H9 (cell line): ENCODE measurements around the gene TRIM44. TPM values are rescaled to one million over a fixed set of nuclear protein-coding genes. Genes with fewer than 3 reads are reported as not detected.

Source experiments
- DNase-seq: peaks from one replicate; pipeline ENCODE4 v3.0.0-alpha.2; 2017
- H2AFZ ChIP-seq: one replicate; pipeline ENCODE4 v1.6.1; 2013; ENCODE audit warnings: mild to moderate bottlenecking, low read length, control low read depth, moderate library complexity
- H2AK5ac ChIP-seq: 2 replicates; pipeline ENCODE4 v1.6.1; 2013; ENCODE audit warnings: low read length, control low read depth, mixed read lengths; ENCODE audit not compliant: insufficient read length
- H2BK120ac ChIP-seq: one replicate; pipeline ENCODE4 v1.6.1; 2013; ENCODE audit warnings: low read depth, mild to moderate bottlenecking, low read length, control low read depth, inconsistent platforms; ENCODE audit not compliant: poor library complexity, severe bottlenecking
- H2BK12ac ChIP-seq: 2 replicates; pipeline ENCODE4 v1.6.1; 2013; ENCODE audit warnings: low read length, control low read depth, mixed read lengths, low read depth; ENCODE audit not compliant: insufficient read length
- H2BK15ac ChIP-seq: 2 replicates; pipeline ENCODE4 v1.6.1; 2013; ENCODE audit warnings: low read depth, low read length, control low read depth
- H2BK20ac ChIP-seq: one replicate; pipeline ENCODE4 v1.6.1; 2013; ENCODE audit warnings: low read depth, mild to moderate bottlenecking, low read length, control low read depth, inconsistent platforms; ENCODE audit not compliant: poor library complexity, severe bottlenecking
- H2BK5ac ChIP-seq: 2 replicates; pipeline ENCODE4 v1.6.1; 2013; ENCODE audit warnings: low read length, control low read depth, mixed read lengths; ENCODE audit not compliant: insufficient read length
- H3K14ac ChIP-seq: 2 replicates; pipeline ENCODE4 v1.6.1; 2013; ENCODE audit warnings: low read length, control low read depth; ENCODE audit not compliant: insufficient read depth
- H3K18ac ChIP-seq: 2 replicates; pipeline ENCODE4 v1.6.1; 2013; ENCODE audit warnings: low read depth, mild to moderate bottlenecking, mixed read lengths, low read length, control low read depth; ENCODE audit not compliant: insufficient read length
- H3K23ac ChIP-seq: 2 replicates; pipeline ENCODE4 v1.6.1; 2013; ENCODE audit warnings: low read length, control low read depth, mixed read lengths, low read depth; ENCODE audit not compliant: insufficient read length
- H3K23me2 ChIP-seq: 2 replicates; pipeline ENCODE4 v1.6.1; 2013; ENCODE audit warnings: low read depth, mild to moderate bottlenecking, mixed read lengths, low read length, control low read depth; ENCODE audit not compliant: insufficient read length, poor library complexity, severe bottlenecking
- H3K27ac ChIP-seq: 2 replicates; pipeline ENCODE4 v1.5.1; 2013; ENCODE audit warnings: low read length, control low read depth, mixed read lengths, low read depth; ENCODE audit not compliant: insufficient read length
- H3K27me3 ChIP-seq: 2 replicates; pipeline ENCODE4 v1.6.1; 2013; ENCODE audit warnings: low read length, control low read depth, inconsistent platforms; ENCODE audit not compliant: insufficient read depth
- H3K4ac ChIP-seq: 2 replicates; pipeline ENCODE4 v1.6.1; 2013; ENCODE audit warnings: low read depth, mild to moderate bottlenecking, control low read depth, inconsistent platforms, low read length, moderate library complexity
- H3K4me1 ChIP-seq: 2 replicates; pipeline ENCODE4 v1.6.1; 2013; ENCODE audit warnings: low read length, control low read depth, inconsistent platforms; ENCODE audit not compliant: insufficient read depth
- H3K4me2 ChIP-seq: 2 replicates; pipeline ENCODE4 v1.6.1; 2013; ENCODE audit warnings: low read length, control low read depth, mixed read lengths; ENCODE audit not compliant: insufficient read length, insufficient read depth
- H3K56ac ChIP-seq: 2 replicates; pipeline ENCODE4 v1.6.1; 2013; ENCODE audit warnings: low read depth, mild to moderate bottlenecking, mixed read lengths, low read length, control low read depth; ENCODE audit not compliant: insufficient read length
- H3K79me1 ChIP-seq: 2 replicates; pipeline ENCODE4 v1.6.1; 2013; ENCODE audit warnings: low read depth, mild to moderate bottlenecking, moderate library complexity, low read length, control low read depth, inconsistent platforms; ENCODE audit not compliant: insufficient read depth, poor library complexity, severe bottlenecking
- H3K79me2 ChIP-seq: 2 replicates; pipeline ENCODE4 v1.6.1; 2013; ENCODE audit warnings: low read length, control low read depth, inconsistent platforms; ENCODE audit not compliant: insufficient read depth
- H3K9ac ChIP-seq: 2 replicates; pipeline ENCODE4 v1.6.1; 2013; ENCODE audit warnings: low read length, control low read depth, mixed read lengths; ENCODE audit not compliant: insufficient read length; ENCODE audit errors: extremely low read depth
- H3K9me3 ChIP-seq: one replicate; pipeline ENCODE4 v1.6.1; 2013; ENCODE audit warnings: low read depth, low read length, inconsistent platforms; ENCODE audit not compliant: control insufficient read depth
- H3T11ph ChIP-seq: one replicate; pipeline ENCODE4 v1.6.1; 2013; ENCODE audit warnings: mild to moderate bottlenecking, low read length, control low read depth, inconsistent platforms
- H4K20me1 ChIP-seq: one replicate; pipeline ENCODE4 v1.6.1; 2013; ENCODE audit not compliant: control insufficient read depth, insufficient read length, insufficient read depth
- H4K5ac ChIP-seq: 2 replicates; pipeline ENCODE4 v1.6.1; 2013; ENCODE audit warnings: low read depth, mild to moderate bottlenecking, mixed read lengths, low read length, control low read depth; ENCODE audit not compliant: insufficient read length
- H4K8ac ChIP-seq: replicated peaks from 2 replicates; pipeline ENCODE4 v1.6.1; 2013; ENCODE audit warnings: low read length, control low read depth, mixed read lengths, low read depth; ENCODE audit not compliant: insufficient read length
- H4K91ac ChIP-seq: 2 replicates; pipeline ENCODE4 v1.6.1; 2013; ENCODE audit warnings: low read depth, mild to moderate bottlenecking, moderate library complexity, mixed read lengths, low read length, control low read depth; ENCODE audit not compliant: insufficient read length
- H3K27ac Mint-ChIP-seq, 3 experiments: 2 replicates in 2 of 3; 3 replicates in 1 of 3; pipeline ENCODE4 v1.8.0; 2020 to 2021; ENCODE audit warnings: mixed read lengths in 3 of 3, mild to moderate bottlenecking in 1 of 3, moderate library complexity in 1 of 3
- H3K27me3 Mint-ChIP-seq: 2 replicates; pipeline ENCODE4 v1.8.0; 2021; ENCODE audit warnings: low read depth, mild to moderate bottlenecking, moderate library complexity, mixed read lengths
- H3K36me3 Mint-ChIP-seq, 3 experiments: 2 replicates in 2 of 3; 3 replicates in 1 of 3; pipeline ENCODE4 v1.8.0; 2020 to 2021; ENCODE audit warnings: low read depth in 3 of 3, mixed read lengths in 3 of 3; ENCODE audit not compliant: insufficient read depth in 1 of 3
- H3K4me1 Mint-ChIP-seq, 2 experiments: 2 replicates each; pipeline ENCODE4 v1.8.0; 2020; ENCODE audit warnings: mixed read lengths in 2 of 2
- H3K4me3 Mint-ChIP-seq, 2 experiments: 2 replicates in 1 of 2; 3 replicates in 1 of 2; pipeline ENCODE4 v1.8.0; 2020 to 2021; ENCODE audit warnings: mild to moderate bottlenecking in 2 of 2, mixed read lengths in 2 of 2, moderate library complexity in 1 of 2
- H3K9me3 Mint-ChIP-seq, 2 experiments: 2 replicates in 1 of 2; 3 replicates in 1 of 2; pipeline ENCODE4 v1.8.0; 2020; ENCODE audit warnings: mild to moderate bottlenecking in 2 of 2, mixed read lengths in 2 of 2, moderate library complexity in 1 of 2
- CTCF ChIP-seq: fragments of 200-600 bp; sonication (generic); conservative IDR thresholded peaks from 3 replicates; pipeline ENCODE4 v1.8.0; 2021; ENCODE audit warnings: antibody characterized with exemption, mild to moderate bottlenecking
- whole genome bisulfite sequencing: extraction: QIAGEN DNeasy Blood & Tissue Kit; methylation state at CpG from one replicate; pipeline ENCODE4 v1.1.7; 2013; ENCODE audit warnings: missing lambda C conversion rate, low lambda C conversion rate, mixed read lengths; ENCODE audit not compliant: insufficient read length; ENCODE audit errors: extremely low coverage; 5-methylcytosine and 5-hydroxymethylcytosine counted together
- total RNA-seq: library from RNA; stranded (reverse); gene quantifications from 2 replicates; pipeline ENCODE4 v1.2.1, GENCODE V29; 2021

Gene TRIM44
- total RNA-seq, 1 experiment from 2014 or later: 37.7 TPM

GRCh38 chr11:35812828-35813227, 150.3 kb downstream of the TRIM44 start:
- Histone ChIP-seq H4K8ac (no peak overlapping the region), H3K14ac (no peak overlapping the region), H3K4me1 (no peaks in the 10 kb centered on the region), H3K23me2 (no peaks in the 10 kb centered on the region), H2BK12ac (no peak overlapping the region), H2BK20ac (no peak overlapping the region), H4K5ac (no peak overlapping the region), H2BK5ac (no peak overlapping the region), H3K79me2 (no peaks in the 10 kb centered on the region), H4K20me1 (no peaks in the 10 kb centered on the region), H2AFZ (no peak overlapping the region), H3K9me3 (no peaks in the 10 kb centered on the region), H3T11ph (no peak overlapping the region), H3K79me1 (no peaks in the 10 kb centered on the region), H3K18ac (no peak overlapping the region), H4K91ac (no peak overlapping the region), H2BK15ac (no peak overlapping the region), H2BK120ac (no peak overlapping the region), H3K27ac (no peak overlapping the region), H3K23ac (no peak overlapping the region), H3K56ac (no peak overlapping the region), H3K27me3 (no peaks in the 10 kb centered on the region), H3K4ac (no peak overlapping the region), H3K4me2 (no peak overlapping the region), H2AK5ac (no peak overlapping the region), H3K9ac (no peak overlapping the region)
- no peaks in the 10 kb centered on the region; a peak in 1 of 7 replicates for H3K36me3 Mint-ChIP-seq
- TF ChIP-seq CTCF: no peak
- no peak for DNase-seq
- H3K4me1 Mint-ChIP-seq: peaks cover 0 to 4% of the 10 kb centered on the region in 2 experiments; a peak in 1 of 4 replicates
- no peaks in the 10 kb centered on the region for H3K9me3 Mint-ChIP-seq
- no peak overlapping the region for H3K27ac Mint-ChIP-seq
- no peak overlapping the region for H3K4me3 Mint-ChIP-seq
- no peaks in the 10 kb centered on the region for H3K27me3 Mint-ChIP-seq
- no CpG with 5 or more reads among the region's 4 CpGs for WGBS
